Smooth muscle cell (in vitro differentiated cells): ENCODE measurements around the gene CHKA. TPM values are rescaled to one million over a fixed set of nuclear protein-coding genes. Genes with fewer than 3 reads are reported as not detected.

Experiments used
- DNase-seq: peaks from one replicate; lab custom pipeline; 2025; ENCODE audit not compliant: unreplicated experiment; lab: John Stamatoyannopoulos, UW
- H2AFZ ChIP-seq: fragments of 200-600 bp; sonication (generic); 2 replicates; pipeline ENCODE4 v1.6.0; 2016; ENCODE audit warnings: antibody characterized with exemption, low read depth, mild to moderate bottlenecking
- H3F3A ChIP-seq: fragments of 200-600 bp; sonication (generic); 2 replicates; pipeline ENCODE4 v1.6.0; 2017; ENCODE audit warnings: antibody characterized with exemption, low read depth
- H3K27ac ChIP-seq: fragments of 200-600 bp; sonication (generic); 2 replicates; pipeline ENCODE4 v1.5.1; 2016; ENCODE audit warnings: low read depth, mild to moderate bottlenecking
- H3K27me3 ChIP-seq: fragments of 200-600 bp; sonication (generic); 2 replicates; pipeline ENCODE4 v1.6.1; 2016; ENCODE audit warnings: low read depth, mild to moderate bottlenecking
- H3K36me3 ChIP-seq: fragments of 200-600 bp; sonication (generic); 2 replicates; pipeline ENCODE4 v1.5.1; 2016; ENCODE audit warnings: low read depth
- H3K4me1 ChIP-seq: fragments of 200-600 bp; sonication (generic); 2 replicates; pipeline ENCODE4 v1.5.1; 2016; ENCODE audit warnings: low read depth
- H3K4me2 ChIP-seq: fragments of 200-600 bp; sonication (generic); 2 replicates; pipeline ENCODE4 v1.6.0; 2016; ENCODE audit warnings: mild to moderate bottlenecking
- H3K4me3 ChIP-seq: fragments of 200-600 bp; sonication (generic); 2 replicates; pipeline ENCODE4 v1.5.1; 2016; ENCODE audit warnings: mild to moderate bottlenecking
- H3K79me2 ChIP-seq: fragments of 200-600 bp; sonication (generic); 2 replicates; pipeline ENCODE4 v1.6.0; 2016; ENCODE audit warnings: low read depth, mild to moderate bottlenecking
- H3K9ac ChIP-seq: fragments of 200-600 bp; sonication (generic); 2 replicates; pipeline ENCODE4 v1.6.0; 2016; ENCODE audit warnings: low read depth
- H3K9me3 ChIP-seq: fragments of 200-600 bp; sonication (generic); replicated peaks from 2 replicates; pipeline ENCODE4 v1.5.1; 2016; ENCODE audit warnings: low read depth
- H4K20me1 ChIP-seq: fragments of 200-600 bp; sonication (generic); 2 replicates; pipeline ENCODE4 v1.6.0; 2016; ENCODE audit warnings: low read depth
- CTCF ChIP-seq: fragments of 200-600 bp; sonication (generic); IDR thresholded peaks from 2 replicates; pipeline ENCODE4 v1.5.1; 2017; ENCODE audit warnings: borderline replicate concordance, mild to moderate bottlenecking, antibody characterized with exemption; ENCODE audit not compliant: insufficient read depth, poor library complexity, severe bottlenecking
- WGBS: methylation state at CpG from one replicate; pipeline ENCODE4 v1.1.7; 2016; ENCODE audit warnings: low lambda C conversion rate; 5-methylcytosine and 5-hydroxymethylcytosine counted together
- polyA plus RNA-seq: library from polyadenylated mRNA; unstranded; fragments of >200 nt; fragmentation: Nextera tagmentation; extraction: Ambion mirVana; gene quantifications from 2 replicates; pipeline ENCODE4 v1.2.1, GENCODE V29; 2016
- total RNA-seq: library from RNA; depleted of rRNA; stranded (reverse); fragments of >200 nt; gene quantifications from 2 replicates; pipeline ENCODE4 v1.2.3, GENCODE V29; 2014

The CHKA gene
- total and polyA plus RNA-seq, 2 experiments from 2014 or later: 19.9 to 31.1 TPM

- Histone ChIP-seq H3K9me3 (no peaks in the 10 kb centered on the region), H3K36me3 (no peaks in the 10 kb centered on the region), H3F3A (no peaks in the 10 kb centered on the region), H3K4me1 (no peaks in the 10 kb centered on the region), H3K27ac (no peak overlapping the region), H4K20me1 (peaks cover 14% of the 10 kb centered on the region), H3K4me2 (no peak overlapping the region), H3K79me2 (no peaks in the 10 kb centered on the region), H2AFZ (no peak overlapping the region), H3K9ac (no peak overlapping the region), H3K4me3 (no peak overlapping the region), H3K27me3 (no peaks in the 10 kb centered on the region)
- TF ChIP-seq CTCF: no peak
- no peak for DNase-seq
- 87% methylated on average over 11 of the region's 11 CpGs for WGBS
Observed at GRCh38 chr11:68076371-68077042, 44.7 kb downstream of the CHKA start.

GRCh38 chr11:68074584-68075352, 46.4 kb downstream of the CHKA start:
- no peaks in the 10 kb centered on the region for H3K79me2 ChIP-seq
- TF ChIP-seq CTCF: no peak
- no peak overlapping the region for H2AFZ ChIP-seq
- no peak overlapping the region for H3K4me2 ChIP-seq
- H3K36me3 ChIP-seq: peaks cover 6% of the 10 kb centered on the region
- no peaks in the 10 kb centered on the region for H3K4me1 ChIP-seq
- no peaks in the 10 kb centered on the region for H3F3A ChIP-seq
- 97% methylated on average over 10 of the region's 10 CpGs for WGBS
- H3K9me3 ChIP-seq: no peaks in the 10 kb centered on the region
- no peaks in the 10 kb centered on the region for H3K27me3 ChIP-seq
- no peak for DNase-seq
- H3K27ac ChIP-seq: no peak overlapping the region
- peaks cover 7% of the 10 kb centered on the region for H4K20me1 ChIP-seq
- no peak overlapping the region for H3K9ac ChIP-seq
- H3K4me3 ChIP-seq: no peak overlapping the region

- no peaks in the 10 kb centered on the region for H3K27me3 ChIP-seq
- WGBS: 94% methylated on average over 3 of the region's 3 CpGs
- no peaks in the 10 kb centered on the region for H4K20me1 ChIP-seq
- H3K4me3 ChIP-seq: no peak overlapping the region
- H3K4me2 ChIP-seq: no peak overlapping the region
- DNase-seq: no peak
- no peaks in the 10 kb centered on the region for H3F3A ChIP-seq
- no peak overlapping the region for H3K9ac ChIP-seq
- no peaks in the 10 kb centered on the region for H3K4me1 ChIP-seq
- peaks cover 7% of the 10 kb centered on the region for H3K36me3 ChIP-seq
- TF ChIP-seq CTCF: no peak
- no peaks in the 10 kb centered on the region for H3K9me3 ChIP-seq
- no peaks in the 10 kb centered on the region for H3K79me2 ChIP-seq
- no peak overlapping the region for H2AFZ ChIP-seq
- H3K27ac ChIP-seq: no peak overlapping the region
Observed at GRCh38 chr11:68071281-68072048, 49.7 kb downstream of the CHKA start.
